DND-41 (cell line): ENCODE data around the gene NEK10.

ENCODE experiments used
- ATAC-seq: fragments of 200-7000 bp; cut with Tn5 transposase; 3 replicates; pipeline ENCODE4 v1.9.1; 2021; ENCODE audit warnings: low read depth; ENCODE audit not compliant: insufficient read depth
- DNase-seq: peaks from one replicate; pipeline ENCODE4 v3.0.0-alpha.2; 2020
- H2AFZ ChIP-seq: 2 replicates; pipeline ENCODE4 v1.6.0; 2012; ENCODE audit warnings: low read depth, low read length
- H3K27ac ChIP-seq: 2 replicates; pipeline ENCODE4 v1.5.1; 2012; ENCODE audit warnings: low read length, inconsistent platforms
- H3K27me3 ChIP-seq: fragments of 200-600 bp; sonication (generic); 2 replicates; pipeline ENCODE4 v1.6.0; 2012; ENCODE audit warnings: low read length, mild to moderate bottlenecking, inconsistent platforms; ENCODE audit not compliant: insufficient read depth, poor library complexity
- H3K36me3 ChIP-seq: 2 replicates; pipeline ENCODE4 v1.5.1; 2012; ENCODE audit warnings: low read length, inconsistent platforms; ENCODE audit not compliant: insufficient read depth
- H3K4me1 ChIP-seq: 2 replicates; pipeline ENCODE4 v1.5.1; 2012; ENCODE audit warnings: mild to moderate bottlenecking, low read length; ENCODE audit not compliant: insufficient read depth
- H3K4me2 ChIP-seq: 2 replicates; pipeline ENCODE4 v1.6.0; 2012; ENCODE audit warnings: mild to moderate bottlenecking, moderate library complexity, low read length, inconsistent platforms; ENCODE audit not compliant: insufficient read depth
- H3K4me3 ChIP-seq, 2 experiments: fragments of 200-600 bp in 1 of 2; shearing (Covaris generic) in 1 of 2; 2 replicates each; pipeline ENCODE4 v1.5.1; 2012 to 2016; ENCODE audit warnings: inconsistent platforms in 2 of 2, low read length in 2 of 2, mild to moderate bottlenecking in 2 of 2, low read depth in 1 of 2, moderate library complexity in 1 of 2
- H3K79me2 ChIP-seq: 2 replicates; pipeline ENCODE4 v1.6.0; 2012; ENCODE audit warnings: low read length, inconsistent platforms; ENCODE audit not compliant: insufficient read depth
- H3K9ac ChIP-seq: 2 replicates; pipeline ENCODE4 v1.6.0; 2012; ENCODE audit warnings: low read depth, mild to moderate bottlenecking, inconsistent platforms, low read length, moderate library complexity
- H3K9me3 ChIP-seq: 2 replicates; pipeline ENCODE4 v1.5.1; 2012; ENCODE audit warnings: low read length, moderate library complexity, mild to moderate bottlenecking, inconsistent platforms; ENCODE audit not compliant: insufficient read depth, severe bottlenecking
- H4K20me1 ChIP-seq: 2 replicates; pipeline ENCODE4 v1.6.0; 2012; ENCODE audit warnings: low read length; ENCODE audit not compliant: insufficient read depth
- CTCF ChIP-seq: IDR thresholded peaks from 2 replicates; pipeline ENCODE4 v1.5.1; 2012; ENCODE audit warnings: borderline replicate concordance, low read length, moderate library complexity, mild to moderate bottlenecking; ENCODE audit not compliant: poor library complexity, severe bottlenecking; ENCODE audit errors: extremely low read depth
- EZH2 ChIP-seq: IDR thresholded peaks from 3 replicates; pipeline ENCODE4 v1.6.1; 2012; ENCODE audit warnings: borderline replicate concordance, low read depth, mild to moderate bottlenecking, moderate library complexity, low read length, inconsistent platforms; ENCODE audit not compliant: severe bottlenecking

The NEK10 gene

DNA sequence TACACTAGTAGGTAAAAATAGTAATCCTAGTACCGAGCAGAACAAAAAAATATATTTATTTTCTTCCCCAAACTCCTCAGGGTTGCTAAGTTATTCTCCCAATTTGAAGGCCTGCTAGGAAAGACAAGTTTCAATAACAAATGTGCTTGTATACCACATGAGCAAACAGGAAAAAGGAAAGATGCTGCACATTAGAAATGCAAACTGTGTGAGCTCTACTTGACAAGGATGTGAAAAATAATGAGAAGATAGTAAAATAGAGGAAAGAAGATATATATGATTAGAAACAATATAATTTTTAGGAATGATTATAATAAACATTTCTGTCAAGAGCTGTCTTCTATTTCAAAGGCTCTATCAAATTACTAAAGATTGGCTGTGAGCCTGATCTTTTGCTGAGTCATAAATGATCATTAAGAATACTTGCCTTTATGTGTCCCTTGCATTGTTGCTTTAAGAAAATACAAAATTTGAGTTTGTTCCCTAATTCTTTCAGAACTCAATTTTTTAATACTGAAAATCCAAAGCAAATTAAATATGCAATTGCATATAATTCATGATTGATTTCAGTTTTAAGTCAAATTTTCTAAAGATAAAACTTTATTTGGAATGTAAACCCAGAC lies 174.2 kb downstream of the NEK10 start:
- Histone ChIP-seq H3K4me2 (no peak overlapping the region), H4K20me1 (no peaks in the 10 kb centered on the region), H3K9ac (no peak overlapping the region), H2AFZ (no peak overlapping the region), H3K9me3 (no peaks in the 10 kb centered on the region), H3K27me3 (no peaks in the 10 kb centered on the region), H3K4me3 (no peak overlapping the region), H3K4me1 (no peaks in the 10 kb centered on the region), H3K27ac (no peak overlapping the region), H3K36me3 (no peaks in the 10 kb centered on the region), H3K79me2 (no peaks in the 10 kb centered on the region)
- ATAC-seq (no peak), DNase-seq (no peak)
- no peak for TF ChIP-seq EZH2
- TF ChIP-seq CTCF: no peak

GRCh38 chr3:27193056-27193455 lies 176.1 kb downstream of the NEK10 start:
- Histone ChIP-seq H3K27ac (no peak overlapping the region), H3K79me2 (no peaks in the 10 kb centered on the region), H3K9ac (no peak overlapping the region), H3K36me3 (no peaks in the 10 kb centered on the region), H4K20me1 (no peaks in the 10 kb centered on the region), H3K4me1 (no peaks in the 10 kb centered on the region), H3K27me3 (no peaks in the 10 kb centered on the region), H3K4me2 (no peak overlapping the region), H3K9me3 (no peaks in the 10 kb centered on the region), H3K4me3 (no peak overlapping the region), H2AFZ (no peak overlapping the region)
- TF ChIP-seq EZH2 (no peak), CTCF (no peak)
- DNase-seq (no peak), ATAC-seq (no peak)

- H4K20me1 ChIP-seq: no peaks in the 10 kb centered on the region
- H3K4me3 ChIP-seq: no peak overlapping the region
- H3K36me3 ChIP-seq: no peaks in the 10 kb centered on the region
- ATAC-seq (no peak), DNase-seq (no peak)
- no peaks in the 10 kb centered on the region for H3K27me3 ChIP-seq
- H3K4me1 ChIP-seq: no peaks in the 10 kb centered on the region
- no peak overlapping the region for H2AFZ ChIP-seq
- H3K9me3 ChIP-seq: no peaks in the 10 kb centered on the region
- H3K27ac ChIP-seq: no peak overlapping the region
- H3K79me2 ChIP-seq: no peaks in the 10 kb centered on the region
- no peak overlapping the region for H3K9ac ChIP-seq
- no peak for TF ChIP-seq CTCF
- TF ChIP-seq EZH2: no peak
- H3K4me2 ChIP-seq: no peak overlapping the region
These were observed 183.2 kb downstream of the NEK10 start for GRCh38 chr3:27186013-27186412.
